HL-60/S4 (cell line): ENCODE measurements around the gene SNX19.

ENCODE experiments used
- in situ Hi-C: fragments of 300-500 bp; cut with MboI; formaldehyde crosslinking; loops from 2 replicates; pipeline ENCODE4 v1.14.3; 2022; ENCODE audit warnings: low sequenced_read_pairs

SNX19 gene

GRCh38 chr11:130848361-130849214 lies 67.7 kb downstream of the SNX19 start:
- in situ Hi-C loops, result no loop called here

GRCh38 chr11:130847517-130847916 lies 68.8 kb downstream of the SNX19 start:
- in situ Hi-C loops, result no loop called here

- in situ Hi-C loops, result no loop called here
Observed at GRCh38 chr11:130846606-130847005, 69.7 kb downstream of the SNX19 start.

GRCh38 chr11:130842001-130842400 lies 74.3 kb downstream of the SNX19 start:
- in situ Hi-C loops, result no loop called here

GRCh38 chr11:130840679-130841078 lies 75.6 kb downstream of the SNX19 start:
- in situ Hi-C loops, result no loop called here

GRCh38 chr11:130839981-130840666 lies 76.2 kb downstream of the SNX19 start:
- in situ Hi-C loops, result no loop called here

- in situ Hi-C loops, result no loop called here
Observed at GRCh38 chr11:130837194-130837593, 79.1 kb downstream of the SNX19 start.

- in situ Hi-C loops, result no loop called here
Observed at GRCh38 chr11:130834886-130835285, 81.4 kb downstream of the SNX19 start.

- in situ Hi-C loops, result no loop called here
Observed at GRCh38 chr11:130832566-130833425, 83.5 kb downstream of the SNX19 start.

- in situ Hi-C loops, result no loop called here
Observed at GRCh38 chr11:130831976-130832375, 84.3 kb downstream of the SNX19 start.

GRCh38 chr11:130831506-130831905 lies 84.8 kb downstream of the SNX19 start:
- in situ Hi-C loops, result no loop called here

GRCh38 chr11:130830566-130830965 lies 85.7 kb downstream of the SNX19 start:
- in situ Hi-C loops, result no loop called here

GRCh38 chr11:130829920-130830511 lies 86.3 kb downstream of the SNX19 start:
- in situ Hi-C loops, result no loop called here

GRCh38 chr11:130828741-130829140 lies 87.5 kb downstream of the SNX19 start:
- in situ Hi-C loops, result no loop called here

- in situ Hi-C loops, result no loop called here
Observed at GRCh38 chr11:130827451-130828377, 88.6 kb downstream of the SNX19 start.

- in situ Hi-C loops, result no loop called here
Observed at GRCh38 chr11:130826572-130826971, 89.7 kb downstream of the SNX19 start.

GRCh38 chr11:130825983-130826382 lies 90.3 kb downstream of the SNX19 start:
- in situ Hi-C loops, result no loop called here

GRCh38 chr11:130825561-130825960 lies 90.7 kb downstream of the SNX19 start:
- in situ Hi-C loops, result no loop called here
